ENCODE results near the gene DHTKD1.
A peak's percentile ranks its signal among the peaks of the same experiment; 100 is the strongest.
"Not testable (repeated sequence)": the region's sequence is repeated elsewhere in the genome, so short reads cannot be mapped to it uniquely, and the experiment has no call there.

The DHTKD1 gene

DNA sequence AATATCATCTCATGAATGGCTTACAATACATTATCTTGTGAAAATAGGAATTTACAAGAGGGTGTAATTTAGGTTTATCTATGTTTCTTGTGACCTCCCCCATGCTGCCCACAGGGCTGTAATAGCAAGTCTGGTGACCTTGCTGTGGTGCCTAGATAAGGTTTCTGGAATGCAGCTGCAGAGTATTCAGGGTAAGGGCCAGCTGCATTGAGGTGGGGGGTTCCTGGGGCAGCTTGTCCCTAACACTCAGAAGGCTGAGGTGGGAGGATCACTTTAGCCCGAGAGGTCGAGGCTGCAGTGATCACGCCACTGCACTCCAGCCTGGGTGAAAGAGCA is 5.3 kb upstream of the DHTKD1 start:
- no peak overlapping the region for H3K4me3 ChIP-seq (ENCODE audit: low read depth, low read length)

GRCh38 chr10:12067336-12067735 is 1.4 kb upstream of the DHTKD1 start:
- H3K4me3 ChIP-seq (ENCODE audit: low read depth, low read length): no peak overlapping the region

- not testable (repeated sequence) for H3K4me3 ChIP-seq (ENCODE audit: low read depth, low read length)
These were observed 2.7 kb downstream of the DHTKD1 start for GRCh38 chr10:12071441-12071840.

DNA sequence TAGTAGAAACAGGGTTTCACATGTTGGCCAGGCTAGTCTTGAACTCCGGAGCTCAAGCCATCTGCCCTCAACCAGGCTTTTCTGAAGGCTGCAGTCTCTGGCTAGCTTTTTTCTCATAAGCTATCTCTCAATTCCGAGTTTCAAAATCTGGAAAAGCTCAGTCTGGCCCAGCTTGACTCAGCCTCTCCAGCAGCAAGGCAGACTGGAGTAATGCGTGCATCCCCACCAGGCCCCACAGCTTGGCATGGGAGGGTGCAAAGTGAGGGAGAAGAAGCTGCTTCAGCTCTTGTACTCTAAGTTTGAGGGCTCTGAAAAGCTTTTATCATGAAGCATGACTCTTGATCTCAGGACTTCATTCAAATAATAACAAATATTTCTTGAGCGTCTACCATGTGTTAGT is 4.8 kb downstream of the DHTKD1 start:
- no peak overlapping the region for H3K4me3 ChIP-seq (ENCODE audit: low read depth, low read length)

DNA sequence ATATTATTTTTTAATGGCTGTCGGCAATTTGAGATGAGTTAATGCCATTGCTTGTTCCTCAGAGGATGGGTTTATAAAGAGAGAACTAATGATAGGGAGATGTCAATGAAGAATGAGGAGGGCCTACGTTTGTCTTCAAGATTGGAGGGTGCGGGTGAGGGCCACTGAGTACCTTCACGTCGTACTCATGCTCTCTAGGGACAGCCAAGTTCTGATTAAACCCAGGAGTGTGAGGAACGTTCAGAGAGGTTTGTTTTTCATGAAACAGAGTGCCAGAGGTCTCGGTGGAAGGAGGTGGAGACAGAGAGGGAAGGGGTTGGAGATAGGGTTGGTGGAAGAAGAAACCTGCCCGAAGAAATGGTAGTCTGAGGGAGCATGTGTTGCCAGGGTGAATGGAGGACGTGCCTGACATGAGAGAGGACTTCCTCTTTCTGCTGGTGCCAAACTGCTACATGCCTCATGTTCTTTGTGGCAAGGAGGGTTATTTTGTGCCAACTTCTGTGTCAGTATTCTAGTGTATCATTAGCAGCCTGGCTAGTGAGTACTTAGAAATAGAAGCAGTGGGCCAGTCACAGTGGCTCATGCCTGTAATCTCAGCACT is 8.9 kb downstream of the DHTKD1 start:
- no peak overlapping the region for H3K4me3 ChIP-seq (ENCODE audit: low read depth, low read length)

- no peak overlapping the region for H3K4me3 ChIP-seq (ENCODE audit: low read depth, low read length)
These were observed 12.7 kb downstream of the DHTKD1 start for GRCh38 chr10:12081470-12081869.

GRCh38 chr10:12081879-12082557 is 13.3 kb downstream of the DHTKD1 start:
- H3K4me3 ChIP-seq (ENCODE audit: low read depth, low read length): no peak overlapping the region

DNA sequence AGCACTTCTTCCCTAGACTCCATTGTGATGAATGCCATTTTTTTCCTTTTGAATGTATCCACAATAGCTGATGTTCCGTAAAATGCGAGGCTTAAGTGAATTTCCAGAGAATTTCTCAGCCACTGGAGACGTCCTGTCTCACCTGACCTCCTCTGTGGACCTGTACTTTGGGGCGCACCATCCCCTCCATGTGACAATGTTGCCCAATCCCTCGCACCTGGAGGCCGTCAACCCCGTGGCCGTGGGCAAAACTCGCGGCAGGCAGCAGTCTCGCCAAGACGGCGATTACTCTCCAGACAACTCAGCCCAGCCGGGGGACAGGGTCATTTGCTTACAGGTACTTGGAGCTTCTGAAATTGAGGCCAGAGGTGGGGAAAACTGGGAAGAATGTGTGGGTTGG is 20.2 kb downstream of the DHTKD1 start:
- H3K4me3 ChIP-seq (ENCODE audit: low read depth, low read length): no peak overlapping the region

GRCh38 chr10:12091421-12091820 is 22.7 kb downstream of the DHTKD1 start:
- H3K4me3 ChIP-seq (ENCODE audit: low read depth, low read length): no peak overlapping the region

- H3K4me3 ChIP-seq (ENCODE audit: low read depth, low read length): not testable (repeated sequence)
These were observed 28.6 kb downstream of the DHTKD1 start for GRCh38 chr10:12097361-12097760.

DNA sequence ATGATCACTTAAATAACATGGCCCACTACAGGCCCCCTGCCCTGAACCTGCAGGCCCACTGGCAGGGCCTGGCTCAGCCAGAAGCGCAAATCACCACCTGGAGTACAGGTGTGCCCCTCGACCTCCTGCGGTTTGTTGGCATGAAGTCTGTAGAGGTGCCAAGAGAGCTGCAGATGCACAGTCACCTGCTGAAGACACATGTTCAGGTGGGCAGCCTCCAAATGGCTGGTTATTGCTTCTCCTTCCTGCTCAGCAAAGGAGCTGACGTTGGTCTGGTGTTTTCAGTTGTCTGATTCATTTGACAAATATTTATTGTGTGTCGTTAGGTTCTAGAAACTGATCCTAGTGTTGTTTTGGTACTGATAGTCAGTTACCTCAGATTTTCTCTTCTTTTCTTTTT is 29.0 kb downstream of the DHTKD1 start:
- H3K4me3 ChIP-seq (ENCODE audit: low read depth, low read length): no peak overlapping the region

DNA sequence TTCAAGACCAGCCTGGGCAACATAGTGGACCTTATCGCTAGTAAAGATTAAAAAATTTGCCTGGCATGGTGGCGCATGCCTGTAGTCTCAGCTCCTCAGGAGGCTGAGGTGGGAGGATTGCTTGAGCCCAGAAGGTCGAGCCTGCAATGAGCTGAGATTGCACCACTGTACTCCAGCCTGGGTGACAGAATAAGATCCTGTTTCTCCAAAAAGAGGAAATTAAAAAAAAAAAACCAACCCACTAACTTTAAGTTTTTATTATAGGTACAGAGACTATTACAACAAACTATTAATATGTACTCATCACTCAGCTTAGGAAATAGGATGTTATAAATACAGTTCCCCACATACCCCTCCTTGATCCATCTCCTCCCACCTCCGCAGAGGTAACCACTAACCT is 30.2 kb downstream of the DHTKD1 start:
- no peak overlapping the region for H3K4me3 ChIP-seq (ENCODE audit: low read depth, low read length)

DNA sequence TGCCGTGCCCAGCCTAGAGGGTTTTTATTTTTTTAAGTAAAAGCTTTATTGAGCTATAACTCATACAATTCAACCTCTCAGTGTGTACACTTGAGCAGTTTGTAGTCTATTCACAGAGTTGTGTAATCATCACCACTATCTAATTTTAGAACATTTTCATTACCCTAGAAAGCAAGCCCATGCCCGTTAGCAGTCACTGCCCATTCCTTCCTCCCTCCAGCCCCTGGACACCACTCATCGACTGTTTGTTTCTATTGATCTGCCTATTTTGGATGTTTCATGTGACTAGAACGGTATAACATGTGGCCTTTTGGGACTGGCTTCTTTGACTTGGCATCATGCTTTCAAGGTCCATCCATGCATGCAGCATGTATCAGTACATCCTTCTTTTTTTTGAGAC is 35.0 kb downstream of the DHTKD1 start:
- no peak overlapping the region for H3K4me3 ChIP-seq (ENCODE audit: low read depth, low read length)

GRCh38 chr10:12107781-12108180 is 39.0 kb downstream of the DHTKD1 start:
- no peak overlapping the region for H3K4me3 ChIP-seq (ENCODE audit: low read depth, low read length)

DNA sequence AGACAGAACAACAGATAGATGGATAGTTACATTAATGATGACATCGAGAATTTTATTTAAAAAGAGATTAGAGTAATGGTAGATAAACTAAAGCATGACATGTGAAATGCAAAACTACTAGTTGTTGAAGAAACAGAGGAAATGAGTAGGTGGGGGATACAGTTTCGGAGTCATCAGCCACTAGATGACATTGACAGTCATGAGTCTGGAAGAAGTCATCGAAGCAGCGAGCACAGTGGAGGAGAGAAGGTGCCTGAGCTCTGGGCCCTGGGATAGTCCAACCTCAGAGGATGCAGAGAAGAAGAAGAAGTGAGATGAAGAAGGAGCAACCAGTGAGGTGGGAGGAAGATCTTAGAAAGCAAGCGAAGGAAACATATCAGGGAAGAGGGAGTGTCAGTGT is 40.5 kb downstream of the DHTKD1 start:
- no peak overlapping the region for H3K4me3 ChIP-seq (ENCODE audit: low read depth, low read length)

DNA sequence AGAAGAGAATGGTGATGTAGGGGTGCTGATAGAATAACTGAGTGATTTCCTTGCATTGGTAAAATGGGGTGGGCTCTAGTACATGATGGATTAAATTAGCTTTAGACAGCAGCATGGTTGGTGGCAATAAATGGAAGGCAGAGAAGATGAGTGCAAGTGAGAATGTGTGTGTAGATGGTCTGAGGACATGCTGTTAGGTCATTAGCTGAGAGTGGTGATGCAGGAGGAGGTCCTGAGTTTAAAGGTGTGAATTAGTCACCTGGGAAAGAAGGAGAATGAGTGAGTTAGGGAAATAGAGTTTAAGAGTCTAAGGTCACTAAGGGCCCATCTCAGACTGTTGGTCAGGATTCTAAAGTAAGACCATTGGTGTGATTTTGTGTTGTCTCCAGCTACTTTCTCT is 42.8 kb downstream of the DHTKD1 start:
- H3K4me3 ChIP-seq (ENCODE audit: low read depth, low read length): no peak overlapping the region

- no peak overlapping the region for H3K4me3 ChIP-seq (ENCODE audit: low read depth, low read length)
These were observed 44.9 kb downstream of the DHTKD1 start for GRCh38 chr10:12113627-12114026.

DNA sequence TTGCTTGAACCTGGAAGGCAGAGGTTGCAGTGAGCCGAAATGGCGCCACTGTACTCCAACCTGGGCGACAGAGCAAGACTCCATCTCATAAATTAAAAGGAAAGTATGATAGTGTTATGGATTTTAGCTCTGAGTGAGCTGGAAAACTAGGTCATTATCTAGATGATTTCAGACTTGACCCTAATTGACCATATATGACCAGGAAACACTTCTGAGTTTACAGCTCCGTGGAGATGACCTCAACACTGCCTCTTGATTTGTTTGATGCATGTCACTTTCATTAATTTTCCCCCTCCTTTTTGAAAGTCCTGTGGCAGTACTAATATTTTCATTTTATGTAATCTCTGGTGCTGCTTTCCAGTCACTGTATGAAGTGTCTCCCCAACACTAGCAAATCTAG is 52.9 kb downstream of the DHTKD1 start:
- no peak overlapping the region for H3K4me3 ChIP-seq (ENCODE audit: low read depth, low read length)

GRCh38 chr10:12129222-12130111 is 60.7 kb downstream of the DHTKD1 start, which contains the start of gene SEC61A2:
Gene SEC61A2 (plus strand): TSS chr10:12129677. CDS start chr10:12129788, 111 bp downstream.
- H3K4me3 ChIP-seq (ENCODE audit: low read depth, low read length): peak within 1 kb of the TSS; percentile 73

DNA sequence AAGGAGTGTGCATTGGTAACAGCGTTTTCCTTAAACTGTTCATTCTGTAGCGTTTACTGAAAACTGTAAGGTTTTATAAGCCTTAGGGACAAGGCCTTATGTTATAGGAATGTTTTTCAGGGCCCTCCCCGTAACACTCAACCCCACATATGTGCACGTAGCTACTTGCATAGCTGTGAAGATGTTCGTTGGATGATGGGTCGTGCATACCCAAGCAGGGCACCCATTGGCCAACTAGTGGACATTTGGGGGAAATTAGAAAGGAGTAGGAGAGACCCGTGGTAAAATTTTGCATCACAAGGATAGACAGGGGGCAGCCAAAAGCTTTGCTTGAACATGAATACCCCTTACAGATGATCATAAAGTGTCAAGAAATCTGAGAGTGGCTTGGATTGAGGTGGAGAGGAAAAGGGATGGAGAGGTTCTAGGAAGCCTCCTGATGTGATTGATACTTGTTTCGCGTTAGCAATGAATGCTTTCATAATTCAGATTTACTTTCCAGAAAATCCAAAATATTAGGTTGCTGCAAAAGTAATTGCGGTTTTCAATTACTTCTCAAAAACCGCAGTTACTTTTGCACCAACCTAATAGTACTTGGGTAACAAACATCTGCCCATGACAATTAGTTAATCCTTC is 61.6 kb downstream of the DHTKD1 start:
- peak overlapping the region; percentile 73 for H3K4me3 ChIP-seq (ENCODE audit: low read depth, low read length)

DNA sequence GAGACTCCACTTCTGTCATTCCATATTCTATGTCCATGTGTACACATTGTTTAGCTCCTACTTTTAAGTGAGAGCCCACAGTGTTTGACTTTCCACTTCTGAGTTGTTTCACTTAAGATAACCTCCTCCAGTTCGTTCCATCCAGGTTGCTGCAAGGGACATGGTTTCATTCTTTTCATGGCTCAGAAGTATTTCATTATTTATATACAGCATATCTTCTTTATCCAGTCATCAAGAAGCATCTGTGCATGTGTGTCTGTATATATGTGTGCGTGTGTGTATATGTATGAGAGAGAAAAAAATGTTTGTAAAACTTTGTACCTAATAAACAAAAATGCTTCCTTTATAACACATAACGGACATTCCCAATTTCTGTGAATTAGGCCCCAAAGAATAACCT is 66.9 kb downstream of the DHTKD1 start:
- no peak overlapping the region for H3K4me3 ChIP-seq (ENCODE audit: low read depth, low read length)

GRCh38 chr10:12140038-12140437 is 71.3 kb downstream of the DHTKD1 start:
- no peak overlapping the region for H3K4me3 ChIP-seq (ENCODE audit: low read depth, low read length)

All from iPS-11a (cell line).